ENCODE data around the gene CCDC74B.
"Not testable (repeated sequence)": the region's sequence is repeated elsewhere in the genome, so short reads cannot be mapped to it uniquely, and the experiment has no call there.

The CCDC74B gene

GRCh38 chr2:130145006-130145414, at the start of gene CCDC74B:
TSS of gene CCDC74B (minus strand) at chr2:130145112. CDS start at chr2:130144996, 116 bp downstream.
- DNase-seq (ENCODE audit: low read depth) = peak; percentile 42

- DNase-seq (ENCODE audit: low read depth) = not testable (repeated sequence)
Measured at GRCh38 chr2:130193824-130194223, 48.9 kb upstream of the CCDC74B start.

GRCh38 chr2:130192451-130192850, 47.5 kb upstream of the CCDC74B start:
- DNase-seq (ENCODE audit: low read depth) = not testable (repeated sequence)

- not testable (repeated sequence) for DNase-seq (ENCODE audit: low read depth)
Measured at GRCh38 chr2:130191319-130191718, 46.4 kb upstream of the CCDC74B start.

- DNase-seq (ENCODE audit: low read depth) = no peak
Measured at GRCh38 chr2:130190237-130190636, 45.3 kb upstream of the CCDC74B start.

- not testable (repeated sequence) for DNase-seq (ENCODE audit: low read depth)
Measured at GRCh38 chr2:130188958-130189357, 44.0 kb upstream of the CCDC74B start.

- DNase-seq (ENCODE audit: low read depth) = not testable (repeated sequence)
Measured at GRCh38 chr2:130187859-130188792, 43.2 kb upstream of the CCDC74B start.

- DNase-seq (ENCODE audit: low read depth) = no peak
Measured at GRCh38 chr2:130187268-130187667, 42.4 kb upstream of the CCDC74B start.

- DNase-seq (ENCODE audit: low read depth) = no peak
Measured at GRCh38 chr2:130186391-130186790, 41.5 kb upstream of the CCDC74B start.

GRCh38 chr2:130185896-130186295, 41.0 kb upstream of the CCDC74B start:
- DNase-seq (ENCODE audit: low read depth) = no peak

GRCh38 chr2:130185436-130185835, 40.5 kb upstream of the CCDC74B start:
- no peak for DNase-seq (ENCODE audit: low read depth)

- DNase-seq (ENCODE audit: low read depth) = no peak
Measured at GRCh38 chr2:130183512-130184373, 38.8 kb upstream of the CCDC74B start.

- not testable (repeated sequence) for DNase-seq (ENCODE audit: low read depth)
Measured at GRCh38 chr2:130182826-130183511, 38.1 kb upstream of the CCDC74B start.

- DNase-seq (ENCODE audit: low read depth) = peak; percentile 87
Measured at GRCh38 chr2:130181880-130182682, 37.2 kb upstream of the CCDC74B start, which contains the start of gene MZT2B. TSS of gene MZT2B (plus strand) at chr2:130182262. CDS start at chr2:130182283, 21 bp downstream.

- DNase-seq (ENCODE audit: low read depth) = peak; percentile 98
Measured at GRCh38 chr2:130181325-130181879, 36.5 kb upstream of the CCDC74B start, which contains the start of gene SMPD4. TSS of gene SMPD4 (minus strand) at chr2:130181602. CDS start at chr2:130176592, 5,010 bp downstream.

GRCh38 chr2:130180404-130181324, 35.8 kb upstream of the CCDC74B start:
- not testable (repeated sequence) for DNase-seq (ENCODE audit: low read depth)

GRCh38 chr2:130174866-130175265, 30.0 kb upstream of the CCDC74B start:
- not testable (repeated sequence) for DNase-seq (ENCODE audit: low read depth)

- no peak for DNase-seq (ENCODE audit: low read depth)
Measured at GRCh38 chr2:130169896-130170295, 25.0 kb upstream of the CCDC74B start.

GRCh38 chr2:130169163-130169562, 24.3 kb upstream of the CCDC74B start:
- DNase-seq (ENCODE audit: low read depth) = not testable (repeated sequence)

All from stimulated activated CD8-positive, alpha-beta memory T cell treated with anti-CD3 and anti-CD28 coated beads, Interleukin-4, amount 100 ng/mL, for 24 hours (primary cell).